ENCODE measurements around the gene ZNF627. TPM values are rescaled to one million over a fixed set of nuclear protein-coding genes. Genes with fewer than 3 reads are reported as not detected.

Gene ZNF627
- 1 to 10 TPM; 6.1 to 8.9 (median 7.9) TPM for total RNA-seq

- Histone ChIP-seq H3K36me3 (no peaks in the 10 kb centered on the region), H3K9me3 (no peaks in the 10 kb centered on the region), H3K4me1 (peaks cover 11% of the 10 kb centered on the region), H3K4me3 (peak within 1 kb of the TSS; percentile 97), H3K27ac (peak within 1 kb of the TSS; percentile 88), H3K27me3 (no peaks in the 10 kb centered on the region)
- DNase-seq (ENCODE audit: low spot score in 2 of 2) = peak; percentile 99 to 100
- TF ChIP-seq CTCF (IDR thresholded peaks at IDR 0.05) (peak; percentile 12 to 21), POLR2A (IDR thresholded peaks at IDR 0.05) (peak in 1 of 2 donors; percentile 87), POLR2AphosphoS5 (IDR thresholded peaks at IDR 0.05) (peak; percentile 47 to 90 (median 66)), EP300 (IDR thresholded peaks at IDR 0.05) (no peak)
- WGBS = under 1% methylated on average over 16 of the region's 67 CpGs
Measured at GRCh38 chr19:11597202-11598102, at the start of gene ZNF627. TSS of gene ZNF627 (plus strand) at chr19:11597483. CDS start at chr19:11597628, 145 bp downstream.

- Histone ChIP-seq H3K27ac (no peak overlapping the region), H3K4me1 (no peaks in the 10 kb centered on the region), H3K4me3 (no peak overlapping the region), H3K27me3 (no peaks in the 10 kb centered on the region), H3K36me3 (peaks cover 14% of the 10 kb centered on the region), H3K9me3 (no peaks in the 10 kb centered on the region)
- WGBS = 89% methylated on average over 14 of the region's 14 CpGs
- TF ChIP-seq POLR2A (IDR thresholded peaks at IDR 0.05) = no peak
- no peak for TF ChIP-seq CTCF (IDR thresholded peaks at IDR 0.05)
- no peak for TF ChIP-seq EP300 (IDR thresholded peaks at IDR 0.05)
- no peak for TF ChIP-seq POLR2AphosphoS5 (IDR thresholded peaks at IDR 0.05)
- DNase-seq (ENCODE audit: low spot score in 2 of 2) = no peak
Measured at GRCh38 chr19:11547929-11548700, 49.2 kb upstream of the ZNF627 start.

GRCh38 chr19:11549386-11549953 lies 47.8 kb upstream of the ZNF627 start:
- no peak overlapping the region for H3K27ac ChIP-seq
- H3K9me3 ChIP-seq = no peaks in the 10 kb centered on the region
- no peaks in the 10 kb centered on the region for H3K27me3 ChIP-seq
- TF ChIP-seq CTCF (IDR thresholded peaks at IDR 0.05) = no peak
- no peak for TF ChIP-seq POLR2AphosphoS5 (IDR thresholded peaks at IDR 0.05)
- no peak for TF ChIP-seq EP300 (IDR thresholded peaks at IDR 0.05)
- no peak for TF ChIP-seq POLR2A (IDR thresholded peaks at IDR 0.05)
- H3K4me3 ChIP-seq = no peak overlapping the region
- peaks cover 28% of the 10 kb centered on the region for H3K36me3 ChIP-seq
- no peak for DNase-seq (ENCODE audit: low spot score in 2 of 2)
- H3K4me1 ChIP-seq = no peaks in the 10 kb centered on the region
- 89% methylated on average over 20 of the region's 24 CpGs for WGBS

- TF ChIP-seq CTCF (IDR thresholded peaks at IDR 0.05) (no peak), POLR2A (IDR thresholded peaks at IDR 0.05) (no peak), POLR2AphosphoS5 (IDR thresholded peaks at IDR 0.05) (no peak), EP300 (IDR thresholded peaks at IDR 0.05) (no peak)
- no peak for DNase-seq (ENCODE audit: low spot score in 2 of 2)
- H3K36me3 ChIP-seq = peaks cover 32% of the 10 kb centered on the region
- H3K27ac ChIP-seq = no peak overlapping the region
- no peaks in the 10 kb centered on the region for H3K4me1 ChIP-seq
- no peak overlapping the region for H3K4me3 ChIP-seq
- H3K27me3 ChIP-seq = no peaks in the 10 kb centered on the region
- no peaks in the 10 kb centered on the region for H3K9me3 ChIP-seq
- WGBS = 86% methylated on average over 8 of the region's 8 CpGs
Measured at GRCh38 chr19:11550265-11550664, 47.0 kb upstream of the ZNF627 start.
